Stimulated activated CD4-positive, alpha-beta T cell treated with anti-CD3 and anti-CD28 coated beads, Interleukin-1b, Interleukin-23, amount 100 ng/mL, for 24 hours (primary cell): ENCODE data around the gene DCLK2.

Experiments used
- DNase-seq, 4 experiments: peaks; one replicate each; pipeline ENCODE4 v3.0.0-alpha.2; 2020; ENCODE audit warnings: low read depth in 4 of 4, low spot score in 1 of 4

DCLK2 gene

DNA sequence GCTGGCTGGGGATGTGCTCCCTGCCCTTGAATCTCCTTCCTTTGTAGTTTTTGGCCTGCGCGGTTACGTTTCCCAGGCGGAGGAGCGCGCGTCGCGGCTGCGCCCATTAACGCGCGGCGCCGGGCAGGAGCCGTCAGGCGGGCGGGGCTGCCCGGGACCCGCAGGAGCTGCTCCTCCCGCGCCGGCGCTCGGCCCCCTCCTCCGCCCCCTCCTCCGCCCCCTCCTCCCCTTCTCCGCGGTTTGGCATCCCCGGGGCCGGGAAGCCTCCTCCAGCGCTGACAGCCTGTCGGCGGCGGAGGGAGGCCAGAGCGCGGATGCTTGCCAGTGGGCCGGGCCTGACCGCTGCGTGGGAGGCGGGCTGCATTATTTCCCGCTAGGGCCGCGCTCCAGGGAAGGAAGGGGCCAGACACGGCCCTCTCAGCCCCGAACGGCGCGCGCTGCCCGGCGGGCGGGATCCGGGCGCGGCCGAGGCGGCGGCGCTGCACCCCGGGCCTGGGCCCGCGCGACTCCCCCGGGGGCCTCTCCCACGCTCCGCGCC lies at the start of gene DCLK2:
Gene DCLK2 (plus strand): TSS at position 405 of the 538 bp plus-strand sequence. CDS start 583 bp downstream, outside the sequence.
- no peak for DNase-seq

DNA sequence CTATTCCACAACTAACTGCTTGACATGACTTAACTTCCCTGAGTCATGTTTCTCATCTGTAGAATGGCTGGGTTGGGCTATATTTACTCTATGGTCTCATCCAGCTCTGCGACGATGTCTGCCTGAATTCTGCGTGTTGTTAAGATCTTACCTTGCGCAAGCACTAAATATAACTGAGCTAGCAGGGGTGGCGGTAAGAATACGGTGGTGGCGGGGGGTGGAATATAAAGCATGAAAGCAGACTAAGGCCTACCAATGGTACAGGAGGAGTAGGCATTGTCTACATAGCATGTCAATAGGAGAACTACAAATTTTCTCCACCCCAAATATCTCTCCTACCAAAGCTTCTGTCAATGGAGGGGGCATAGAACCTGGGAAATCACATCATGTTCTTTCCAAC lies 45.7 kb upstream of the DCLK2 start:
- DNase-seq: no peak

DNA sequence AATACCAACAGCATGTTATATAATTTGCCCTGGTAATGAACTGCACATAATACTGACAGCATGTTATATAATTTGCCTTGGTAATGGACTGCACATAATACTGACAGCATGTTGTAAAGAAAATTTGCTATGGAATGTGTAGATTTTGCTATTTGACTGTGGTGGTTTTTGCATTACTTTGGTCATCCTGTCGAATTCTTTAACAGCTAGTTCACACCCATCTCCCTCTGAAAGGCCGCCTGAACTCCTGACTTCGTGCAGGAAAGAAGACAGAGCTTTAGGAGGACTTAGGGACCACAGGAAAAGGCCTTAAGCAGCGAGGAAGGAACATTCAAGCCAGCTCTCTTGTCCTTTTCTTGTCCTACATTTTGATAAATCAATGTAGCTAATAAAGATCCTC lies 45.2 kb upstream of the DCLK2 start:
- no peak for DNase-seq

DNA sequence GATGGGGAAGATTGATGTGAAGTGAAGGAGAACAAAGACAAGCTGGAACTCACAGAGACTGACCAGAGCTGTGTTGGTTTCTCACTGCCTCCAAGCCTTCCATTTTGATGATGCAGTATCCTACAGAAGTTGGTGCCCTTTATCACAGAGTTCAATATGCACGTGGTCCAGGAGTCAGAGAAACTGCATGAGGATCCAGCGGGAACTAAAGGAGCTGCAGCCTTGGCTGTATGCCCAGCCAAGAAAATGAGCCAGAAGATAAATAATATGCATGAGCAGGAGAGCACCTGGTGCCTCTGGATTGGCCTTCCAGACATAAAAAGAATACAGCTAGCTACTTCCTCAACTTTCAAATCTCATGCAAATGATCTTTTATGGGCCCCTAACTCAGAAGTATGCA lies 44.3 kb upstream of the DCLK2 start:
- DNase-seq: no peak

DNA sequence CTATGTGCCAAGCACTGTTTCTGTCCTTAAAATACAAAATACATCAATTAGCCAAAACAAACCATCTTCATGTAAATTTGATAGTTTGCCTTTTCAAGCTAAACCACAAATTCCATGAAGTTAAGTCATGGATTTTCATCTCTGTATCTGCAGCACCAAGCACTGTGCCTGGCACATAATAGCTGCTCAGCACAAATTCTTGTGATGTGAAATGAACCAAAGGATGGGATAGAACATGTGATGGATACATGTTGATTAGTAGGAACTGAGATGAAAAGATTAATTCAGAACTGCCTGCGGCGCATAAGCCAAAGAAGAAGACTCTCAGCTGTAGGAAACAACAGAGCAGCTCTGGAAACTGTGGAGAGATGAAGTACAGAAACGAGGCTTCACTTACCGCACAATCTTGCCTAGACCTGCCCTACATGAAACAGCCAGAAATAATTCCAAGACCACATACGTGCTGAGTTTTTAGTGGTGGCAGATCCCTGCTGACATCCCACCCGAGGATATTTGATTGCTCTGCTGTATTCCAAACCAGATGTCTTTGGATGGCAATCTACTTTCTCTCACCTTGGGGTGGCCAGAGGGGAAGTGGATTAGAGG lies 40.9 kb upstream of the DCLK2 start:
- no peak for DNase-seq

DNA sequence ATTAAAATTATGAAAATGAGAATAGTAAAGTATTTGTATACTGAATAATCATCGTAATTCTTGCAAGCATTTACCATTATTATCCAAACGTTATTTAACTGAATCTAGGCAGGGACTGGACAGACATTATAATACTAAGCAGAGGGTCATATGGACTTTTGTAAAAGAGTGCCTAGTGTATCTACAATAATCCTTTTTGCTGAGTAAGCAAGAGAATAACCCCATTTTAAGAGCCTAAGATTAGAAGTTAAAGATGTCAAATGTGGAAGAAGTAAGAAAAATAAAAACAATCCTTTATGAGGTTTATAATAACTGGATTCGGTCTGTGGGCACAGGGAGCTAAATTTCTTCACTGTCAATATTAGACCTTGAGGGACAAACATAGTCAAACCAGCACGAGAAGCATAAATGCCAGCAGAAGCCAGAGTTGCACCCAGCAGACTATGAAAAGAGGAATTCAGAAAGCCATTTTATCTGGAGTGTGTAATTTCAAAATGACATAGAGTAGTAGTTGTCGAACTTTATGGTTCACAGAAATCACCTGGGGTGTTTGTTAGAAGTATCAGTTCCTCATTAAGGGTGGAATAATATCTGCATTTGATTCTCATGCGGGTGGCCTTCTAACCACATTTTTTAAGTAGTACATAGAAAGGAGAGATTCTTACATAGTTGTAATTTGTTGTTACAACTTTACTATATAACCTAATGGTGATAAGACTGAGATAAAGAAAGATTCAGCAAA lies 39.7 kb upstream of the DCLK2 start:
- no peak for DNase-seq

DNA sequence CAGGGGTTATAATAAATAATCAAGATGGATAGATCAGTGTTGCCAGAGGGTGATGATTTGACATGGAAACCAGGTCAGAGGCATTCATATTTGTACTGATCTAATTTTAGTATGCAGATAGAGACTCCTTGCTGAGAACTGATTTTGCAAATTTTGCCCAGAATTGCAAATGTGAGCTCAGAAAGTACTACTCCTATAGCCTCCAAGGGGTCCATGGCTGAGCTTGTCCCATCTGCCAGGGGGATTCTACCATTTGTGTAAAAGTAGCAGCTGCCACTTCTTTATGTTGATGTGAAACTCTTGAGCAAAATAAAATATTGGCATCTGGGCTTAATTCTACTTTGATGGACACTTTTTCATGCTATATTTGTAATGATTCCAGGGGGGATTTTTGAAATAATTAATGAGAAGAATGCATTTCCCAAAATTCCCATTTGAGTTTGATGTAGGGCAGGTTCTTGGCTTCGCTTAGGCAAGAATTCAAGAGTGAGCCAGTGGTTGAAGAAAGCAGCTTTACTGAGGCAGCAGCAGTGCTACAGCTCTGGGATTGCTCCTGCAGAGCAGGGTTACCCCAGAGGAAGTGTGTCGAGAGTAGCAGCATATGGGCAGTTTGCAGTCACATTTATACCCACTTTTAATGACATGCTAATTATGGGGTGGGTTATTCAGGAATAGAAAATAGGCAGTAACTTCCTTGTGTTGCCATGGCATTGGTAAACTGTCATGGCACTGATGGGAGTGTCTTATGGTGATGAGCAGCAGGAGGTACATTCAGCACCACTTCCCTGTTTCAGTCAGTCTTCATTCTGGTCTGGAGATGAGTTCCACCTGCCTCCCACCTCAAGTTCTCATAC lies 38.7 kb upstream of the DCLK2 start:
- no peak for DNase-seq

DNA sequence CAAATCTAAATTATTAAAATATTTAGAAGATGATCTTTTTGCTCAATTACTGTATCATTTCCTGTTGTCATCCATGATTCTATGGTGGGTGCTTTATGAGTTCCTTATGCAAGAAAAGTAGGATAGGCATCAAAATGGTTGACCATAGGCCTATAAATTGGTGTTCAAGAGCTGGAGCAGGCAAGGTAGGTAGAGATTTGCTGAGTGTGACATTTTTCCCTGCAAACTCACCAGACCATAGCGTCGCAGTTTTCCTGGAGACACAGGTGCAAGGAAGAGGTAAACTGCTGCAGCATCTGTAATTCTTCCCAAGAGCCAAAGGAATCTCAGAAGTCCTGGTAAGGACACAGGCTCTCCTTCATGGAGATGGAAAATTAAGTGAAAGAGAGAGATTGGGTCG lies 33.7 kb upstream of the DCLK2 start:
- DNase-seq: no peak

DNA sequence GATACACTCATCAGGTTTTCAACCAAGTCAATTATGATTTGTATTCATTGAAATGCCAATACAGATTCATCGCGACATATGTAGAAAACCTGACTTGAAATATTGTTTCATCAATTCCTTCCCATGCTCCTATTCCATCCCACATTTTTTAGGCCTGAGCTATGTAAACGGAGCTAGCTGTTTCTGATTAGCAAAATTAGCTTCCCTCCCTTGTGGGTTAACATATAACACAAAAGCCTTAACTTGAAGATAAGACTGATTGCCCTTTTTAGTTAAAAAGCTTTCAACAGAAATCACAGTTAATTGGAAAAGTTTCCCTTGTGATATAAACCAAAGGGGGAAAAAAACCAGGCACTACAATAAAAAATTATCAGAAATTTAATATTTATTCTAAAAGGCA lies 32.8 kb upstream of the DCLK2 start:
- DNase-seq: no peak

DNA sequence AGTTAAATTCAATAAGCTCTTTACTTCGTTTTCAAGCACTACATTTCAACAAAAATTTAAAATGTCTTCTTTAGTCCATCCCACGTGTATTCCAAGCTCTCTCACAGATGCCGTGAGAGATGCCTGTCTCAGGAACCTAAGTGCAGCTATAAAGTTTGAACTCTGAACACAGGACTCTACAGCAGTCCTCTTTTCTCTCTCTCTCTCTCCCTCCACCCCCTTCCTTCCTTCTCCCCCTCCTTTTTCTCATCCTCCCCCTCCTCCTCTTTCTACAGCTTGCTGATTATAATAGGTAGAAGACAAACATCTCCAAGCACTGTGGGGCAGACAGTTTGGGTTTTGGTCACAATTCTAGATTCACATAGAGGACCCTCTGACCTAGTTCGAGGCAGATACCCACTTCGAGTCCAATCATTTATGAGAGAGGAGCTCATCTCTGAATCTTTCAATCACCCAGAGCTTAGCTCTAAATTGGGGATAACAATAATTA lies 31.5 kb upstream of the DCLK2 start:
- no peak for DNase-seq

DNA sequence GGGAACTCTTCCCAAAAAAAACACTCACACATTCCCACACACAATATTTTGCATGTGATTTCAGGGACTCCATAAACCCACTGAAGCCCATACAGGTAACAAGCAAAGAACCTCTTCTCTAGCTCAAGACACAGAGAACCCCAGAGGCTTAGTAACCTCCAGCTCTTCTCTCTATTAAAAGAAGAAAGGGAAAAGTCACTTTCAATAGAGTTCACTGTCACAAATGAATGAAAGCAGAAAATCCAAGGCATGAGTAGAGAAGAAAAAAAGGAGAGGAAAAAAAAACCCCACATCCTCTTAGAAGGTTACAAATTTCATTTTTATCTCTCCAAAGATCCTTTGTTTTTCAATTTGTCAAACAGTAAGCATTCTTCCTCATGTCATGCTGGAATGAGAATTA lies 30.7 kb upstream of the DCLK2 start:
- DNase-seq: no peak

DNA sequence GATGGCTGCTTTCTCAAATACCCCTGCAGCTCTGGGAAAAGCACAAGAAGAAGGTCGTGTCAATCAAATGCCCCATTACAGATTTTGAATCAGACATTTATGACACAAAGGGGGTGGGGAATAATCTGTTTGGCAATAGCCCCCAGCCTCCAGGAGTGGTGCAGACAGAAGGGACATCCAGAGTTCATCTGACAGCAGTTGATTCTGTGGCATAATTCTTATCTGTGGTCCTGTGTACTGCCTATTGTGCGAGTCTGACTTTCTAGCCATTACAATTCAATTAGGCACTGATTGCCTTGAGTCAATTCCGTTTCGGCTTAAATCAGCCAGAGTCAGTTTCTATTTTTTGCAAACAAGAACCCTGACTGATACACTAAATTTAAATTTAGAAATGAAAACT lies 28.6 kb upstream of the DCLK2 start:
- DNase-seq: no peak

DNA sequence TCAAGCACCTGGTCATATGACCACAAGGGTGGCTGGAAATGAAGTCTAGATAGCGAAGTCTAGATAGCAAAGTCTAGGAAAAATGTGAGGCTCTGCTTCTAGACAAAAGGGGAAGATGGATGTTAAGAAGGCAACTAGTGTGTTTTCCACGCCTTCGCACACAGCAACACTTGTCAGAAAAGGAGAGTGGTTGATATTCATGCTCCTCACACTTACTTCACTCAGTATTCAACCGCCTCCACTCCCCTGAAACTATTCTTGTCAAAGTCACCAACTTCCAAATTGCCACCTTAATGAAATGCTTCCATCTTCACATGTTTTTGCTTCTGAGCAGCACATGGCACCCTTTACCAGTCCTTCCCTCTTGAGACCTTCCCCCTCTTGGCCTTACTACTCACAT lies 27.7 kb upstream of the DCLK2 start:
- DNase-seq: no peak

DNA sequence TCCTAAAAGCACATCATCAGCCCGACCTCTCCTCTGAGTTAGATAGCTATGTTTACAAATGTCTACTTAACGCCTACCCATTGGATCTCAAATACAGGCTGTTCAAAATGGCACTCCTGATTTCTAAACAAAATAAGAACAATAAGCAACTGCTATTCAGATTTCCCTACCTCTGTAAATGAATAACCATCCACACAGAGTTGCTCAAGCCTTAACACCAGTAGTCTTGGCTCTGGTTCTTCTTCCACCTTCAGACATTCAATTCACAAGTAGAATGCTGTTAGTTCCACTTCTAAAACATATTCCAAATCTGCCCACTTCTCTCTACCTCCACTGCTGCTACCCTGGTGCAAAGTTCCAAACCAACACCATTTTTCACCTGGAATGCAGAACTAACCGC lies 27.1 kb upstream of the DCLK2 start:
- no peak for DNase-seq

DNA sequence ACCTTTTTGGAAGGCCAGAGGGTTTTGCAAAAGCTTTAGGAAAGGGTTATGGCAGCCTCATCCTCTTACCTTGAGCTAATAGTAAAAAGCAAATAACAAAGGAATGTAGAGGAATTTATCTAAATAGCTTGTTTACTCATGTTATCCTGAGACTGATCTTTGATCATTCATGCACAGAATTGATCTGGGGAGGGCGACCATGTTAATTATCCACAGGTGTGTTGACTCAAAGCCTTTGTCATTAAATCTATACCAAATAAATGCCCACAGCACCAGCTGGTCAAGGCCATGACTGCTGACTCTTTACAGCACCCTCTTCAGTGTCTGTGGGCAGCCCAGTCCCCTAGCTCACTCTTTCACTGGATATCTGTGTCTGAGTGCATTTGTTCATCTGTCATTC lies 22.8 kb upstream of the DCLK2 start:
- no peak for DNase-seq

DNA sequence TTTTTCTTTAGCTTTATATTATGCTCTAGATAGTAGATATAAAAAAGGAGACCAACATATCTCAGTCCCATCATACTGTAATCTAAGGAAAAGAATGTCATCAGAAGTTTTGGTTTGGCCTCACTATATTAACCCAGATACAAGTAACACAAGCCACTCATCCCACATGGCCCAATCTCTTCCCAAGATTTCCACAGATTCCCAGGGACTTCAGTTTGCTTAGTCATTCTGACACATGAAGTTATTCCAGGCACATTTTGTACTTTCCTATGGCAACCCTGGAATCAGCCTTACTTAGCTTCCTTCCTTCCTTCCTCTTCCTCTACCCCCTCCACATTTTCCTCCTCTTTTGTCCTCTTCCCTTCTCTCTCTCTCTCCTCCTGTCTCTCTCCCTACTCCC lies 21.7 kb upstream of the DCLK2 start:
- no peak for DNase-seq

DNA sequence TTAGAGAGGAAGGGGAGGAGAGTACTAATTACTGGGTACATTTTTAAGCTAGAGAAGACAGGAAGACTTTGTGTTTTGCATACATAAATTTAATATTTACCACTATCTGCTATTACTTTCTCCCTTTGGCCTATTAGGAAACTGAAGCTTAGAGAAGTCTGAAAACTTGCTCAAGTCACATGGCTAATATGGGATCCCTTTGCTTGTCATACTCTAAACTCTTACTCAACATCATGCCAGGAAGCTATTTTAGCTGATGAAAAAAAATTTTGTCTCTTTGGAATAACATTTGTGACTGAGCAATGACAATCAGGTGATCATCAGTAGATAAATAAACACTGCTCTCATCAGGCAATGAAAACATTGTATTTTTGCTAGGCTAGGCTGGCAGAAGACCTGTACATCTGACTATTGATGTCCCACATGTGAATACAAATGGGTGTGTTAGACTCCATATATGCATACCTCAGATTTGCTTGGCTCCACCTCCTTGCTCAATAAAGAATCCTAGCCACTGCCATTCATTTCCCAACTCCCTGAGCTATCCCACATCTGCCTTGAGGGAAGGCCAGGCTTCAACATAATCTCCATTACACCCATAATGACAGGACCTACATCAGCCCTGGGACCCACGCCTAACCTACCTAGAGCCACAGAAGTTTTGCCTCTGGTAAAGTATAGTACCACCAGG lies 17.0 kb upstream of the DCLK2 start:
- DNase-seq: no peak

DNA sequence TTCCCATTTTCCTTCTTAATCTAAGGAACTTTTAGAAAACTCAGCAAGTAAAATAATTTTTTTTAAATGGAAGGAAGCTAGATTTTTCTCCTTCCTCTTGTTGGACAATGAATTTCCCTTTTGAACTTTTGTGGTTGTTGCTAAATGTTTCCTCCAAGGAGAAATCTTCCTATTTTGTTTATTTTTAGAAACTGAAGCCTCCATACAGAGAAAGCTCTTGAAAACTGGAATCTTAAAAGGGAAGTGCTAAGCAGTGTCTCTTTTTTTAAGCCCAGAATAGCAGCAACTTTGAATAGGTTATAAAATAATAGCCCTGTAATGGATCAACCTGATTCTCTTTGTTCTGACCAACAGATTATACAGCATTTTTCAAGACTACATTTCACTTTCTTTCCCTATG lies 15.1 kb upstream of the DCLK2 start:
- no peak for DNase-seq

DNA sequence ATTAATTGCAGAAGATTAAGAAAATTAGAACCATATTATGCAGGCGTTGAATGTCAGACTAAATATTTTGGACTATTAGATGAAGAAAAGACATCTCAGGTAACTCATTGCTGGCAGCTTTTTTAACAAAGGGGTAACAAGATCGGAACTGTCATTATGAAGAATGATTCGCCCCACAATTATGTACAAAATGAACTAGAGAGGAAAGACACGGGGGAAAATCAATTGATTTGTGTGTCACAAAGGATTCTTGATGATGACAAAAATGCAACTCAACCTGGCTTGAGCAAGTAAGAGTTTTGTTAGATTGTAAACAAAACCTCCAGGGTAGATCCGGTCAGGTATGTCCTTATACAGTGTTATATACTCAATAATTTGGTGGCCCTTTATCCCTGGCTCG lies 12.5 kb upstream of the DCLK2 start:
- no peak for DNase-seq

DNA sequence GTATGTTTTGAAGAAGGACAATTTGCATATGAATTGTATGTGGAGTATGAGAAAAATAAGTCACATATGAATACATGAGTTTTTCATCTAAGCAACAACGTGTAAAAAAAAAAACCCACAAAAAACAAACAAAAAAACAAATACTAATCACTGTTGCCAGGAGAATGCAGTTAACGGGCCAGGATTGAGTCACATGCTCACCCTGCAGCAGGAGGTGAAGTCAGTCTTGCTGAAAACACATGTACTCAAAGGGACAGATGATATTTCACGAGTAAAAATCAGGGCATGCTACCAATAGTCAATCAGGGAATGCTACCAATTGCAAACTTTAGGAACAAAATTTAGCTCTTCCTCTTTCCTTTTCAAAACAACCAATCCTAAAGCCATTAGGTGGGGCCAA lies 10.4 kb upstream of the DCLK2 start:
- no peak for DNase-seq

DNA sequence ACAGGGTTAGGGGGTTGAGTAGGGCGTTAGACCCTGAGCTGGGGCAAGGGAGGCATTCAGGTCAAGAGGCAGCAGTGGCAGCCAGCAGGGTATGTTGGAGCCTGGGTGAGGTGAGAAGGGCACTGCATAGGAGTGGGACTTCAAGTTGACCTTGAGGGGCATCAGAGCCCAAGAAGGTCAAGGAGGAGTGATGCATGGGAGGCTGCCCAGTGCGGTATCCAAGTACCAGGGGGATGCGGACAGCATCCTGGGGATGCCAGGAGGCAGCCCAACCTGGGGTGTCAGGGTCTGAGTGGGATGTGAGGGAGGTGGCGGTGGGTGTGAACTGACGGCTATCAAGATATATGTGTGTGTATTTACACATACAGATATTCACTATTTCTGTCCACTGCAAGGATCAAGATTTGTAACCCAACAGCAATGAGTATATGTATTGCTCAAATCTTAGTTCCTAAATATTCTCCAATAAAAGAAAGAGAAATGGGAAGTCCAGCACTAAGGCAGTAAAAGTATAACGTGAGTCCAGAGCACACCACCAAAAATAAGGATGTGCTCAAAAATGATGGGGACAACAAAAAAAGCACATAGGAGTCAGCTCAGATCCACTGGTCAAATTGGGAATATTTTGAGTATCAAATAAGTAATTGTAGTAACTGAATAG lies 9.8 kb upstream of the DCLK2 start:
- no peak for DNase-seq
